Superior temporal gyrus (tissue), 1 donor: ENCODE results near the gene BMPR1B.
"Not testable (repeated sequence)": the region's sequence is repeated elsewhere in the genome, so short reads cannot be mapped to it uniquely, and the experiment has no call there.

Experiments used
- DNase-seq: peaks from one replicate; pipeline ENCODE4 v3.0.0-alpha.2; 2016; ENCODE audit errors: extremely low spot score

The BMPR1B gene

DNA sequence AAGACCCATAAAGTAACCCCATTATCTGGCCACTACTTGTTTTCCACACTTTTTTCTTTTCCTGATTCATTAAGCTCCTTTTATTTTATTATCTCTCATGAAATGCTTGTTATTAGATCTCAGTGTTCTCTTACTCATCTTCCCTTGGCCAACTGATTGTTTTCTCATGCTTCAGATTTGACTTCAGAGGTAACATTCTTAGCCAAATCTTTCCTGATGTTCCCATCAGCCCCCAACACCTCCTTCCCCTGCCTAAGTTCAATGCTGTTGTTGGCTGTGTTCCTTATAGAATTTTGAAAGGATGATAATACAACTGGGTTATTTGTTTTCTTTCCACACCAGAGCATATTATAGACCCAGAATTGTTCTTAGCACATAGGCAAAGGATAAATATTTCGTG, 75.6 kb downstream of the BMPR1B start:
- no peak for DNase-seq

GRCh38 chr4:94834501-94834900, 76.7 kb downstream of the BMPR1B start:
- DNase-seq: no peak

- DNase-seq: not testable (repeated sequence)
These were observed 83.6 kb downstream of the BMPR1B start for GRCh38 chr4:94841166-94841863.

GRCh38 chr4:94841864-94842221, 84.1 kb downstream of the BMPR1B start:
- no peak for DNase-seq

DNA sequence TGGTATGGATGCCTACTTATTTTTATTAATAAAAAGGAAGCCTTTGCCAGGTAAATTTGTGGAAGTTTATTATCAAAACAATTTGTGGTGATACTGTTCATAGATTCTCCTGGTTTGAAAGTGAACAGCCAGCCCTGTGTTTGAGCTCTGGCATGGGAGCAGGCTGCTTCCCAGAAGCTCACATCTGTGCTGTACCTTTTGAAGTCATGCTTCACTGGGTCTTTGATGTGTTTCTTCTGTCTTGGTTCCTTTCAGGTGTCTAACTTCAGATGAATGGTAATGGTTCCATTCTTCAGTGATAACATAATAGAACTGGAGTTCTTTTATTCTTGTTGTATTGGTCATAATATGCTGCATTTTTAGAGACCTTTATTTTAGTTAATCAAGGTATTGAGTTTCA, 85.5 kb downstream of the BMPR1B start:
- DNase-seq: no peak

DNA sequence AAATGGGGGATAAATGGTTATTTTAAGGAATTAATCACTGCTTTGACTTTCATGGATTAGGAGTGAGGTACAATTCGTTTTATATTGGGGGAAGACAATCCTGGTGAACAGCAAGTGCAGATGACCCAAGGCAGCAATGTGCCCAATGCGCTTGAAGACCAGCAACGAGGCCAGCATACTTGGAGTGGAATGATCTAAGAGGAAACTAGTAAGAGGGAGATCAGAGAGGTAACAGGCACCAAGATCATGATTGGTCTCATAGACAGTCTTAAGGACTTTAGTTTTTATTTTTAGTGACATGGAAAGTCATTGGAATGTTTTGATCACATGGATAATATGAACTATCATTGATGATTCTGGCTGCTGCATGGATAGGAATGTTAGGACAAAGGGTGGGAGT, 90.6 kb downstream of the BMPR1B start:
- DNase-seq: no peak

DNA sequence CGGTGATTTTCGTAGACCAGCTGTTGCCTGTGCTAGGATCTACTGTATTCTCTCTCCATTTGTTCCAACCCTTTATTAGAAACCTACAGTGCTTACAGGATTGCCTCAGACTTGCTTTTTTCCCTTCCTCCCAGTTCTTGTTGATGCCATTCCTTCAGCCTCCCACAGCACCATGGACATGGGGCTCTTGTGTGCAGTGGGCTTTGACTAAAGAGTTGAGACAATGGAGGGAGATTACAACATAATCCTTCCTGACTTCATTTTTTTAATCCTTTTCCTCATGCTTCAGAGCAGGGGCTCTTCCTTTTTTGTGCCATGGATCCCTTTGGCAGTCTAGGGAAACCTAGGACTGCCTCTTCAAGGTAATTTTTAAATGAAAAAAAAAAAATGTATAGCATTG, 92.1 kb downstream of the BMPR1B start:
- no peak for DNase-seq

DNA sequence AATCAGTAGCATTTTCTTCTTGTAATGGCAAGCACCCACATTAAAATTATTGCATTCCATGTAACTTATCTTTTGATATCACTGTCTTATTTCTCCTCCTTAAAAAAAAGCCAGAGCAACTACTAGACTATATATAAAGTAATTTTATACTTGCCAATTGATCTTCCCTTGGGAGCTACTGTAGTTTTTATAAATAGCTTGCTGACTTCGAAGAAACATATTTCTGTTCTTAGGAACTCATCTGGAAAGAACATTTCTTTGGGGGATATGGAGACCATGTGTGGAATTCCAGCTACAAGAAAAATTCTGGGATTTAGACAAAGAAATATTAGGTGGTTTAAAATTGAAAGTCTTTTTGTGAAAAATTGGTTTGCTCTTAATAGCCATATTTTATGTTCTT, 94.9 kb downstream of the BMPR1B start:
- no peak for DNase-seq

DNA sequence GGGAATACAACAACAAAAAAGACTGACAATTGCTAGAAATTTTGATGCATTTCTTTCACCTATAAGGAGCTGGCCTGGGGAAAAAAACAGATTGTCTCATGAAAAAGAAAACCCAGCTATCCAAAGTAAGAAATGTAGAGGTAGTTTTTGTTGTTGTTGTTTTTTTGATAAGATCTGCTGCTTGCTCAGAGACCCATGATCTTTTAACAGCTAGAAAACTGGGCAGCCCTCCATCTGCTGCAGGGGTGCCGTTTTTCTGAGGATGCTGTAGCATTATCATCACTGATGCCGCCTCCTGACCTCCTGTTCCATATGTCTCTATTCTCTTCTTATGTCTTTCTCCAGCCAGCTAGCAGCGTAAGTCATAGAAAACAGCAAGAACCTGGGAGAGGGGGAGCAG, 98.3 kb downstream of the BMPR1B start:
- no peak for DNase-seq

GRCh38 chr4:94870146-94870545, 112.4 kb downstream of the BMPR1B start:
- DNase-seq: no peak

GRCh38 chr4:94871644-94872305, 114.0 kb downstream of the BMPR1B start:
- no peak for DNase-seq

DNA sequence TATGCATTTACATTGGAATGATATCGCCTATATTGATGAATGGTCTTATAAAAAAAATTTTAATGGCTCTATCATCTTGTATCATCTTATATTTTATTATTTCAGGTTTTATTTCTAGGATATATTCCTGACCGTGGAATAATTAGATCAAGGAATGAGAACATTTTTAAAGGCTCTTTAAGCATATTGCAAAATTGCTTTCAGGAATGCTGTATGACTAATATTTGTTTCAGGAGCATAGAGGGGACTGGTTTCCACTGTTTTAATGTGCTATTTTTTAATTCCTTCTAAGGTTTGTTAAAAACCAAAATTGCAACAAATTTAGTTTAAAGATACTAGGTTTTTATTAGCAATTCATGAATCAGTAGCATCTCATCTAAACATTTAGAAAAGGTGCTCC, 120.2 kb downstream of the BMPR1B start:
- DNase-seq: no peak

DNA sequence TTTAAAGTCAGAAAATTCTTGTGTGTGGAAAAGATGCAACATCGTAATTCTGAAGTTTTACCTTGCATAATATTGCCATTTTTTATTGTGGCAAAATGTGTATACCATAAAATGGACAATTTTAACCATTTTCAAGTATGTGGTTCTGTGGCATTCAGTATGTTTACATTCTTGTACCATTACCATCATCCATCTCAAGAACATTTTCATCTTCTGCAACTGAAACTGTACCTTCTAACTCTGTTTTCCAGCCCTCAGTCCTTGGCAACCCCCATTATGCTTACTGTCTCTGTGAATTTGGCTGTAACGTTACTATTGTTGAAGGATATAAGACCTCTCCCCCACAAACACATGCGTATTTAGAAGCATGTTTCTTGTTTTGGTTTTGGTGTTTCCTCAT, 123.2 kb downstream of the BMPR1B start:
- DNase-seq: no peak

DNA sequence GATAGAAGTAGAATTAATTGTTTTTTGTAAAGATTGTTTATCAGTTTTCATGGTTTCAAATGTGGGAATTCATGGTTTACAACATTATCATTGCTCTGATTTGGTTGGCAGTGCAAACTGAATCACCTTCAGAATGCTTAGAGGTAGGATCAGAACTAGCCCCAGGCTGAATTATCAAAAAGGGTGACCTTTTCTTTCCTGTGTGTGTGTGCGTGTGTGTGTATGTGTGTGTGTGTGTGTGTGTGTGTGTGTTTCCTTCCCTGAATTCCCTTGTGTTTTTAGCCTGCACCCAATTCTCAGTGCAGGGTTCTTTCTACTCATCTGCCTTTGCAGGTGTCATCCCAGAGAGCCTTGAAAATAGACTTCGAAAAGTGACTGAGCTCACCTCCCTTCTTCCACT, 125.0 kb downstream of the BMPR1B start:
- no peak for DNase-seq

DNA sequence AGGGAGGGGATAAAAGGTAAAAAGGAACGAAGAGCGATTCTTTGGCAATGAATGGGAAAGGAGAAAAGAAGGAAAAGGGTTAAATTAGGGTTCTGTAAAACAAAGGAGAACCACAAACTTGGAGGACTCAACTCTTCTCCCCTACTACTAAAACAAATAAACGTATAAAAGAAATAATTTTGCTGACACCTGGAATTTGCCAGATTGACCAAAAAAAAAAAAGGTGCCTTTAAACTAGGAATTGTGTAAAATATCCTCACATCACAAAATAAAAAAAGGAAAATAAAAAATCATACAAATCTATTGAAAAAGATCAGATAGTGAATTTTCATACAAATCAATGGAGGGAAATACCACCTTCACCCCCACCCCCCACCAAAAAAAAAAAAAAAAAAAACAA, 129.3 kb downstream of the BMPR1B start:
- no peak for DNase-seq

DNA sequence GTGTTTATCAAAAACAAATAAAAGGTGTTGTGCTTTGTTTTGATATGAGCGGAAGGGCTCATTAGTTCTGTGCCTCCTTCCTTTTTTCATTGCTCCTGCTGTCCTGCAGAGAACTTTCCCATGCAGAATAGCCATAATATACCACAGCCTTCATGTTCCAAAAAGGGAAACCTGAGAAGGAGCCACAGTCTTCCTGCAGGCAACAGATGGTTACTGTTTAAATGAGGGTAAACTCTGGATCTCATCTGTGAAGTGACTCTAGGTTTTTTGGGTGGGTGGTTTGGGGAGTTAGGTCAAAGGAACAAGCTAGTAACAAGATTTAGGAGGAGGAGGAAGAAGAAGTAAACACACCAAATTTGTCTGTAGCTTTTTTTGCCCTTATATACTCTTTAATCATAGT, 131.8 kb downstream of the BMPR1B start:
- no peak for DNase-seq

DNA sequence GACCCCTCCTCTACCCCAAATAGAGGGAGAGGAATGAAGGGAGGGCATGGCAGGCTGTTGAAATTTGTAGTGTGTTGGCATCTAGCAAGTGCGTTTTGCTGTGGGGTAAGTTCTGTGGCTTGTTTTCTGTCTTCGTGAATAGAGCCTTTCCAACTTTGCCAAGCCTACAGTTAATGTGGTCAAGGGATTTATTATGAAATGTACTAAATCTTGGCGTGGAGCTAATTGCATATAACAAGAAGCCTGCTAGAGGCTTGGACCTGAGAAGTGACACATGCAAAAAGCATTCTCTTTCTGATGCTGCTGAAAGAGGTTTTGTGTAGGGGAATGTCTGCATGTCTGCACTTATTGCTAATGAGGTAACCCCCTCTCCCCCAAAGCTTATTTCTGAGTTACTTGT, 132.2 kb downstream of the BMPR1B start:
- DNase-seq: no peak

DNA sequence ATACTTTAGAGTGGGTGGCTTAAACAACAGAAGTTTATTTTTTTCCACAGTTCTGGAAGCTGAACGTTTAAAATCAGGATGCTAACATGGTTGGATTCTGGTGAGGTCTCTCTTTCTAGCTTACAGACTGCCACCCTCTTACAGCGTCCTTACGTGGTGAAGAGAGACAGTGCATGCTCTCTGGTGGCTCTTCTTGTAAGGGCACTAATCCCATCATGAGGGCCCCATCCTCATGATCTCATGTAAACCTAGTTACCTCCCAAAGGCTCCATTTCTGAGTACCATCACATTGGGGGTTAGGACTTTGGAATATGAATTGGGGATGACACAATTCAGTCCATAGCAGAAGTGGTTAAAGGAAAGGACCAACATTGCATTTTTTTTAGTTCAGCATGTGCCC, 132.8 kb downstream of the BMPR1B start:
- DNase-seq: no peak

GRCh38 chr4:94892051-94892450, 134.3 kb downstream of the BMPR1B start:
- DNase-seq: no peak

GRCh38 chr4:94895081-94895480, 137.3 kb downstream of the BMPR1B start:
- DNase-seq: no peak

GRCh38 chr4:94897023-94897422, 139.3 kb downstream of the BMPR1B start:
- no peak for DNase-seq

DNA sequence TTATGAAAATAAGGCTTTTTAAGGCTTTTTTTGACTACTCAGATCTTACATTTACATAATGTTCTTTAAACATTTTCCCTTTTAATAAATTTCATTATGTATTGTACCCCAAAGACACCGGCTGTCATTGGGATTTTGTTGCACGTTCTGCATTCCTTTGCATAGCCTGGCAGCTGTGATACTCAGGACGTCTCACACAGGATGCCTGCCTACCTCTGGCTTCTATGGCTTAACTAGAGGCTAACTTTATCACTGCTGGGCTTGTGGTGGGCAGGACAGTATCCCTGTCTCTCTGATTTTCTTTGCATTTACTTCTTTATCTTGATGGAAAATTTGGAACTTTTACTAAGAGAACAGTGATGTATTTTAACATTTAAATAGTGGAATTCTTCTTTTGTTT, 147.8 kb downstream of the BMPR1B start:
- DNase-seq: no peak

GRCh38 chr4:94909645-94910044, 151.9 kb downstream of the BMPR1B start:
- DNase-seq: no peak

DNA sequence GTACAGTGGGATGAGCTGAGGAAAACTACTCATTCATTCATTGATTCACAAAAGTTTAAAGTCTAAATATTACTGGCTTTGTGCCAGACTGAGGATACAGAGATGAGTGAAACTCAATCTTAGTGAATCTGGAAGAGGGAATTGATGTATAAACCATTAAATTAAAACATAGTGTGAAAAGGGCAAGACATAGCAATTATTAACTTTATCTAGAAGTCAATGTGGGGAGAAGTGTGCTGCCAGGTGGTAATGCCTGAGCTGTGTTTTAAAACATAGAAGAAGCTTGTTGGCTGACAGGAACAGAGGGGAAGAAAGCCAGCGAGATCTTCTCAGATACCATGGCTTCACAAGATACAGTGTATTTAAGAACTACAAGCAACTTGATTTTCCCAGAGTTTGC, 153.4 kb downstream of the BMPR1B start:
- no peak for DNase-seq
